HG03520 (cell line): Measurements from ENCODE around the gene AMZ1.
"Not testable (repeated sequence)": the region's sequence is repeated elsewhere in the genome, so short reads cannot be mapped to it uniquely, and the experiment has no call there.

Experiments used
- ATAC-seq: cut with Tn5 transposase; IDR thresholded peaks from one replicate; pipeline ENCODE4 v1.9.1; 2021; ENCODE audit warnings: mild to moderate bottlenecking, moderate library complexity; ENCODE audit not compliant: unreplicated experiment

The AMZ1 gene

GRCh38 chr7:2738766-2739549 is 51.0 kb downstream of the AMZ1 start:
- ATAC-seq: no peak

GRCh38 chr7:2743523-2744185 is 55.7 kb downstream of the AMZ1 start:
- ATAC-seq: not testable (repeated sequence)

- not testable (repeated sequence) for ATAC-seq
Observed at GRCh38 chr7:2748684-2749083, 60.7 kb downstream of the AMZ1 start.

- ATAC-seq: no peak
Observed at GRCh38 chr7:2750004-2750407, 62.0 kb downstream of the AMZ1 start.

- ATAC-seq: no peak
Observed at GRCh38 chr7:2751086-2751485, 63.1 kb downstream of the AMZ1 start.

GRCh38 chr7:2753148-2753547 is 65.1 kb downstream of the AMZ1 start:
- no peak for ATAC-seq

- ATAC-seq: no peak
Observed at GRCh38 chr7:2754086-2754485, 66.1 kb downstream of the AMZ1 start.

GRCh38 chr7:2754912-2755311 is 66.9 kb downstream of the AMZ1 start:
- ATAC-seq: no peak

- no peak for ATAC-seq
Observed at GRCh38 chr7:2755531-2755930, 67.5 kb downstream of the AMZ1 start.

- ATAC-seq: no peak
Observed at GRCh38 chr7:2757361-2757903, 69.4 kb downstream of the AMZ1 start.

- peak; percentile 81 for ATAC-seq
Observed at GRCh38 chr7:2757904-2758672, 70.1 kb downstream of the AMZ1 start.

- ATAC-seq: peak; percentile 5
Observed at GRCh38 chr7:2758673-2759616, 70.9 kb downstream of the AMZ1 start.

GRCh38 chr7:2759736-2760097 is 71.7 kb downstream of the AMZ1 start:
- ATAC-seq: no peak

GRCh38 chr7:2760098-2760889 is 72.3 kb downstream of the AMZ1 start:
- ATAC-seq: no peak

- ATAC-seq: no peak
Observed at GRCh38 chr7:2761131-2761624, 73.2 kb downstream of the AMZ1 start.

GRCh38 chr7:2761801-2762497 is 73.9 kb downstream of the AMZ1 start:
- no peak for ATAC-seq

- ATAC-seq: no peak
Observed at GRCh38 chr7:2763597-2763996, 75.6 kb downstream of the AMZ1 start.

GRCh38 chr7:2764621-2765020 is 76.6 kb downstream of the AMZ1 start:
- no peak for ATAC-seq
